Esophagus muscularis mucosa (tissue), 4 donors: Measurements from ENCODE around the gene FAP. TPM values are rescaled to one million over a fixed set of nuclear protein-coding genes. Genes with fewer than 3 reads are reported as not detected.

ENCODE experiments used
- DNase-seq: peaks from one replicate; pipeline ENCODE4 v3.0.0-alpha.2; 2017; ENCODE audit errors: extremely low spot score
- H3K27ac ChIP-seq, 4 donors: fragments of 200-600 bp; sonication (generic); replicated peaks in 1 of 4; 1 replicate in 3 of 4; 2 replicates in 1 of 4; pipeline ENCODE4 v1.5.1; 2016 to 2019; ENCODE audit warnings: mild to moderate bottlenecking in 1 of 4
- H3K27me3 ChIP-seq, 4 donors: fragments of 200-600 bp; sonication (generic); one replicate each; pipeline versions ENCODE4 v1.5.1 to v1.6.0; 2016 to 2019
- H3K36me3 ChIP-seq, 4 donors: fragments of 200-600 bp; sonication (generic); one replicate each; pipeline ENCODE4 v1.5.1; 2016 to 2019
- H3K4me1 ChIP-seq, 4 donors: fragments of 200-600 bp; sonication (generic); one replicate each; pipeline ENCODE4 v1.5.1; 2016 to 2019
- H3K4me3 ChIP-seq, 4 donors: fragments of 200-600 bp; sonication (generic); 1 replicate in 2 of 4; 2 replicates in 2 of 4; pipeline ENCODE4 v1.5.1; 2016 to 2019; ENCODE audit warnings: mild to moderate bottlenecking in 4 of 4, moderate library complexity in 1 of 4
- H3K9me3 ChIP-seq, 4 donors: fragments of 200-600 bp; sonication (generic); 1 replicate in 3 of 4; 2 replicates in 1 of 4; pipeline ENCODE4 v1.5.1; 2016 to 2019
- CTCF ChIP-seq, 3 experiments: fragments of 200-600 bp in 2 of 3; fragments of 450-650 bp in 1 of 3; sonication (generic) in 2 of 3; IDR thresholded peaks; one replicate each; pipeline ENCODE4 v1.5.1; 2017 to 2019; ENCODE audit warnings: antibody characterized with exemption in 3 of 3, mild to moderate bottlenecking in 2 of 3, moderate library complexity in 1 of 3
- EP300 ChIP-seq: sonication (generic); formaldehyde crosslinking; IDR thresholded peaks from one replicate; pipeline ENCODE4 v1.6.1; 2017; ENCODE audit warnings: antibody characterized with exemption
- POLR2A ChIP-seq: fragments of 450-650 bp; IDR thresholded peaks from one replicate; pipeline ENCODE4 v1.6.1; 2017; ENCODE audit warnings: antibody characterized with exemption, moderate library complexity, mild to moderate bottlenecking, low read depth
- POLR2AphosphoS5 ChIP-seq, 2 donors: sonication (generic); formaldehyde crosslinking; IDR thresholded peaks; one replicate each; pipeline ENCODE4 v1.6.1; 2017; ENCODE audit warnings: antibody characterized with exemption in 2 of 2
- WGBS: methylation state at CpG from one replicate; pipeline ENCODE4 v1.1.5; 2018; 5-methylcytosine and 5-hydroxymethylcytosine counted together
- intact Hi-C: fragments of 100-400 bp; cut with DNase I; formaldehyde crosslinking; loops from one replicate; pipeline ENCODE4 v1.15.1; 2023
- total RNA-seq, 4 donors: library from RNA; depleted of rRNA; stranded (reverse); fragments of >200 nt; gene quantifications; one replicate each; pipeline versions ENCODE4 v1.1.0 to v1.2.1, GENCODE V29; 2016

Gene FAP
- total RNA-seq, 4 donors from 2014 or later: 8.0 to 16.7 (median 13.1) TPM

GRCh38 chr2:162185541-162186232, 57.6 kb downstream of the FAP start:
- Histone ChIP-seq H3K27me3 (no peaks in the 10 kb centered on the region), H3K36me3 (no peaks in the 10 kb centered on the region), H3K9me3 (no peaks in the 10 kb centered on the region), H3K4me3 (no peak overlapping the region), H3K27ac (no peak overlapping the region), H3K4me1 (peaks cover 0 to 6% (median 0%) of the 10 kb centered on the region in 4 donors)
- TF ChIP-seq EP300: no peak
- no peak for TF ChIP-seq CTCF (IDR thresholded peaks at IDR 0.05)
- no peak for TF ChIP-seq POLR2AphosphoS5 (IDR thresholded peaks at IDR 0.05)
- no peak for TF ChIP-seq POLR2A
- intact Hi-C loops: no loop called here
- WGBS: 87% methylated on average over 5 of the region's 5 CpGs
- DNase-seq: no peak

- H3K36me3 ChIP-seq: no peaks in the 10 kb centered on the region
- DNase-seq: no peak
- H3K4me3 ChIP-seq: no peak overlapping the region
- H3K4me1 ChIP-seq: peaks cover 0 to 6% (median 0%) of the 10 kb centered on the region in 4 donors
- whole genome bisulfite sequencing: 36% methylated on average over 2 of the region's 2 CpGs
- no peak overlapping the region for H3K27ac ChIP-seq
- intact Hi-C loops: no loop called here
- TF ChIP-seq POLR2AphosphoS5 (IDR thresholded peaks at IDR 0.05): no peak
- TF ChIP-seq POLR2A: no peak
- TF ChIP-seq EP300: no peak
- no peak for TF ChIP-seq CTCF (IDR thresholded peaks at IDR 0.05)
- H3K27me3 ChIP-seq: no peaks in the 10 kb centered on the region
- no peaks in the 10 kb centered on the region for H3K9me3 ChIP-seq
These were observed 58.3 kb downstream of the FAP start for GRCh38 chr2:162184821-162185450.

GRCh38 chr2:162184359-162184758, 58.9 kb downstream of the FAP start:
- no peak overlapping the region for H3K4me3 ChIP-seq
- no peaks in the 10 kb centered on the region for H3K27me3 ChIP-seq
- 95% methylated on average over 6 of the region's 6 CpGs for WGBS
- H3K36me3 ChIP-seq: no peaks in the 10 kb centered on the region
- H3K4me1 ChIP-seq: peaks cover 0 to 6% (median 0%) of the 10 kb centered on the region in 4 donors
- H3K9me3 ChIP-seq: no peaks in the 10 kb centered on the region
- DNase-seq: no peak
- no peak overlapping the region for H3K27ac ChIP-seq
- intact Hi-C loops: no loop called here
- TF ChIP-seq CTCF (IDR thresholded peaks at IDR 0.05) (no peak), POLR2AphosphoS5 (IDR thresholded peaks at IDR 0.05) (no peak), EP300 (no peak), POLR2A (no peak)

- WGBS: 93% methylated on average over 2 of the region's 2 CpGs
These were observed 60.9 kb downstream of the FAP start for GRCh38 chr2:162182395-162182794.

More at GRCh38 chr2:162182395-162182794, 60.9 kb downstream of the FAP start:
- H3K27ac ChIP-seq: no peak overlapping the region
- H3K36me3 ChIP-seq: no peaks in the 10 kb centered on the region
- intact Hi-C loops: no loop called here
- H3K27me3 ChIP-seq: no peaks in the 10 kb centered on the region
- TF ChIP-seq EP300 (no peak), CTCF (IDR thresholded peaks at IDR 0.05) (no peak), POLR2AphosphoS5 (IDR thresholded peaks at IDR 0.05) (no peak), POLR2A (no peak)
- no peaks in the 10 kb centered on the region for H3K9me3 ChIP-seq
- DNase-seq: no peak
- peaks cover 0 to 6% (median 0%) of the 10 kb centered on the region in 4 donors for H3K4me1 ChIP-seq
- H3K4me3 ChIP-seq: no peak overlapping the region
